ENCODE data around the gene SYNPO.

- TF ChIP-seq POLR2AphosphoS5 (IDR thresholded peaks at IDR 0.05; ENCODE audit: low read depth, low read length) = no peak
- TF ChIP-seq JUND (IDR thresholded peaks at IDR 0.05) = peak; percentile 56; the same call in 1 of the 2 replicates
- TF ChIP-seq, protein P1, sequence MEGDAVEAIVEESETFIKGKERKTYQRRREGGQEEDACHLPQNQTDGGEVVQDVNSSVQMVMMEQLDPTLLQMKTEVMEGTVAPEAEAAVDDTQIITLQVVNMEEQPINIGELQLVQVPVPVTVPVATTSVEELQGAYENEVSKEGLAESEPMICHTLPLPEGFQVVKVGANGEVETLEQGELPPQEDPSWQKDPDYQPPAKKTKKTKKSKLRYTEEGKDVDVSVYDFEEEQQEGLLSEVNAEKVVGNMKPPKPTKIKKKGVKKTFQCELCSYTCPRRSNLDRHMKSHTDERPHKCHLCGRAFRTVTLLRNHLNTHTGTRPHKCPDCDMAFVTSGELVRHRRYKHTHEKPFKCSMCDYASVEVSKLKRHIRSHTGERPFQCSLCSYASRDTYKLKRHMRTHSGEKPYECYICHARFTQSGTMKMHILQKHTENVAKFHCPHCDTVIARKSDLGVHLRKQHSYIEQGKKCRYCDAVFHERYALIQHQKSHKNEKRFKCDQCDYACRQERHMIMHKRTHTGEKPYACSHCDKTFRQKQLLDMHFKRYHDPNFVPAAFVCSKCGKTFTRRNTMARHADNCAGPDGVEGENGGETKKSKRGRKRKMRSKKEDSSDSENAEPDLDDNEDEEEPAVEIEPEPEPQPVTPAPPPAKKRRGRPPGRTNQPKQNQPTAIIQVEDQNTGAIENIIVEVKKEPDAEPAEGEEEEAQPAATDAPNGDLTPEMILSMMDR (IDR thresholded peaks at IDR 0.05) = no peak
- TF ChIP-seq, protein P2, sequence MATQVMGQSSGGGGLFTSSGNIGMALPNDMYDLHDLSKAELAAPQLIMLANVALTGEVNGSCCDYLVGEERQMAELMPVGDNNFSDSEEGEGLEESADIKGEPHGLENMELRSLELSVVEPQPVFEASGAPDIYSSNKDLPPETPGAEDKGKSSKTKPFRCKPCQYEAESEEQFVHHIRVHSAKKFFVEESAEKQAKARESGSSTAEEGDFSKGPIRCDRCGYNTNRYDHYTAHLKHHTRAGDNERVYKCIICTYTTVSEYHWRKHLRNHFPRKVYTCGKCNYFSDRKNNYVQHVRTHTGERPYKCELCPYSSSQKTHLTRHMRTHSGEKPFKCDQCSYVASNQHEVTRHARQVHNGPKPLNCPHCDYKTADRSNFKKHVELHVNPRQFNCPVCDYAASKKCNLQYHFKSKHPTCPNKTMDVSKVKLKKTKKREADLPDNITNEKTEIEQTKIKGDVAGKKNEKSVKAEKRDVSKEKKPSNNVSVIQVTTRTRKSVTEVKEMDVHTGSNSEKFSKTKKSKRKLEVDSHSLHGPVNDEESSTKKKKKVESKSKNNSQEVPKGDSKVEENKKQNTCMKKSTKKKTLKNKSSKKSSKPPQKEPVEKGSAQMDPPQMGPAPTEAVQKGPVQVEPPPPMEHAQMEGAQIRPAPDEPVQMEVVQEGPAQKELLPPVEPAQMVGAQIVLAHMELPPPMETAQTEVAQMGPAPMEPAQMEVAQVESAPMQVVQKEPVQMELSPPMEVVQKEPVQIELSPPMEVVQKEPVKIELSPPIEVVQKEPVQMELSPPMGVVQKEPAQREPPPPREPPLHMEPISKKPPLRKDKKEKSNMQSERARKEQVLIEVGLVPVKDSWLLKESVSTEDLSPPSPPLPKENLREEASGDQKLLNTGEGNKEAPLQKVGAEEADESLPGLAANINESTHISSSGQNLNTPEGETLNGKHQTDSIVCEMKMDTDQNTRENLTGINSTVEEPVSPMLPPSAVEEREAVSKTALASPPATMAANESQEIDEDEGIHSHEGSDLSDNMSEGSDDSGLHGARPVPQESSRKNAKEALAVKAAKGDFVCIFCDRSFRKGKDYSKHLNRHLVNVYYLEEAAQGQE (IDR thresholded peaks at IDR 0.05; ENCODE audit: low read depth, low read length) = no peak
- TF ChIP-seq, protein P3, sequence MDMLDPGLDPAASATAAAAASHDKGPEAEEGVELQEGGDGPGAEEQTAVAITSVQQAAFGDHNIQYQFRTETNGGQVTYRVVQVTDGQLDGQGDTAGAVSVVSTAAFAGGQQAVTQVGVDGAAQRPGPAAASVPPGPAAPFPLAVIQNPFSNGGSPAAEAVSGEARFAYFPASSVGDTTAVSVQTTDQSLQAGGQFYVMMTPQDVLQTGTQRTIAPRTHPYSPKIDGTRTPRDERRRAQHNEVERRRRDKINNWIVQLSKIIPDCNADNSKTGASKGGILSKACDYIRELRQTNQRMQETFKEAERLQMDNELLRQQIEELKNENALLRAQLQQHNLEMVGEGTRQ (IDR thresholded peaks at IDR 0.05; ENCODE audit: borderline replicate concordance, low read depth, low read length) = no peak
- TF ChIP-seq EP300 (IDR thresholded peaks at IDR 0.05; ENCODE audit: borderline replicate concordance in 1 of 2, low read depth in 1 of 2, low read length in 1 of 2) = peak in 1 of 2 experiments; percentile 59; a peak in 2 of 4 replicates
- TF ChIP-seq SMC3 (IDR thresholded peaks at IDR 0.05; ENCODE audit: low read depth, low read length) = no peak
These were observed 628 bp downstream of the SYNPO start for GRCh38 chr5:150641006-150641570.

Measured in SK-N-SH (cell line).